ENCODE data around the gene ZNF451.
"Not testable (repeated sequence)": the region's sequence is repeated elsewhere in the genome, so short reads cannot be mapped to it uniquely, and the experiment has no call there.

Gene ZNF451

GRCh38 chr6:57090458-57091067, 575 bp downstream of the ZNF451 start:
- not testable (repeated sequence) for DNase-seq

GRCh38 chr6:57091375-57091774, 1.4 kb downstream of the ZNF451 start:
- DNase-seq: not testable (repeated sequence)

GRCh38 chr6:57094689-57095088, 4.7 kb downstream of the ZNF451 start:
- no peak for DNase-seq

- no peak for DNase-seq
These were observed 7.6 kb downstream of the ZNF451 start for GRCh38 chr6:57097596-57097995.

DNA sequence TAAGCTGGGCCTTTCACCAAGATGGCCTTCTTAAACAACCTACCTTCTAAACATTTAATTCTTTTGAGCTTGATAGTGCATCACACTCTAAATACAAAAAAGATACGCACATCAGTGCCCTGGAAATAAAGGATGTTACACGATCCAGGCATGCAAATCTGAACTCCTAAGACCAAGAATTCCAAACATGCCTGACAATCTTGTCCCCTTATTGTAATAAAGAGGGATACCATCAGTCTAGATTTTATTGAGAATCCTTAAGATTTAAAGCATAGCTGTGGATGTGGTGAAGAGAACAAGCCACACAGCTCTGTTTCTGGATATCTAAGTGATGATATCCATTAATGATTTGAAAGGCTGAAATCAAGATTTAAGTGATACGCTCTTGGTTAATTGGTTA, 13.0 kb downstream of the ZNF451 start:
- no peak for DNase-seq

- no peak for DNase-seq
These were observed 14.3 kb downstream of the ZNF451 start for GRCh38 chr6:57104336-57104735.

DNA sequence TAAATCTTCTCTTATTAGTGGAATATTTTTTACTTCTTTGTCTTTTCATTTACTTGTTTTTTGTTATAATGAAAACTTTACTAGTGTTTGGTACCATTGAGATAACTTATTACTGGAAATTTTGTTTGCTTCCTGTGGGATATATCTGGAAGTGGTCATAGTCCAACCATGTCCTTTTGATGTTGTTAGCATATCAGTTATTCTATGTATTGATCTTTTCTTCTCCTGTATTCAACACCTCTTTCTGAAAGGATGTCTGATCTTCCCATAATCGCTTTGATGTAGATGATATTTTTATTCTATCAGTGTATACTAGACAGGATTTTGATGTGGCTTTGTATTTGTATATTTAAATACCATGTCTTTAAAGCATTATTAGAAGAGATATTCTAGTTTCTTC, 17.0 kb downstream of the ZNF451 start:
- no peak for DNase-seq

- no peak for DNase-seq
These were observed 18.7 kb downstream of the ZNF451 start for GRCh38 chr6:57108691-57109090.

DNA sequence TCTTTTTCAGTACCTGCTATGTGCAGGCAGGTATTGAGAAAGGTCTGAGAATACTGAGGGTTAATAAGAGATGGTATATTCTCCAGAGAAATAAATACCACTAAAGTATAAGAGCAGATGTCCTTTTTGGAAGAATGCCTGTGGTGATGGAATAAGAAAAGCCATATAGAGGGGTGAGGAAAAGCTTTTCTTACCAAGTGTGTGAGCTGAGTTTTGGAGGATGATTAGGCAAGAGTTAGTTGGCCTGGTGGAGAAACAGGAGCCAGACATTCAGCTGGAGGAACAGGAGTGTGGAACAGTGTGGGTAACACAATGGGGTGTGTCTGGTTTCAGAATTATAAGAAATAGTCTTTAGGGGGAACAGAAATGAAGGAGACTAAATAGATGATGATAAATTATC, 19.9 kb downstream of the ZNF451 start:
- DNase-seq: no peak

- DNase-seq: no peak
These were observed 23.1 kb downstream of the ZNF451 start for GRCh38 chr6:57113105-57113504.

DNA sequence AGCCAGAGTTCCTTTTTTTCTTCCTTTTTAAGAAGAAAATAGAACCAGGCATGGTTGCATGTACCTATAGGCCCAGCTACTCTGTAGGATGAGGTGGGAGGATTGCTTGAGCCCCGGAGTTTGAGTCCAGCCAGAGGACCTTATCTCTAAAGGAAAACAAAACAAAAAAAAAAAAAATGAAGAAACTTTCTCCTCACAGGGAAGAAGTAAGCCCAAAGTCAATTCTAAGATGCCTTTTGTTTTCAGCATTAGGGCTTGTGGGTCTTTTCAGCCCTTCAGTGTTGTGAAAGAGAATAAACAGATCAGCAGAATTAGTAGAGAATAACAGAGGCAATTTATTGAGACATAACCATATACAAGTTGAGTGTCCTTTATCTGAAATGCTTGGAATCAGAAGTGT, 26.8 kb downstream of the ZNF451 start:
- no peak for DNase-seq

GRCh38 chr6:57117796-57118195, 27.8 kb downstream of the ZNF451 start:
- no peak for DNase-seq

DNA sequence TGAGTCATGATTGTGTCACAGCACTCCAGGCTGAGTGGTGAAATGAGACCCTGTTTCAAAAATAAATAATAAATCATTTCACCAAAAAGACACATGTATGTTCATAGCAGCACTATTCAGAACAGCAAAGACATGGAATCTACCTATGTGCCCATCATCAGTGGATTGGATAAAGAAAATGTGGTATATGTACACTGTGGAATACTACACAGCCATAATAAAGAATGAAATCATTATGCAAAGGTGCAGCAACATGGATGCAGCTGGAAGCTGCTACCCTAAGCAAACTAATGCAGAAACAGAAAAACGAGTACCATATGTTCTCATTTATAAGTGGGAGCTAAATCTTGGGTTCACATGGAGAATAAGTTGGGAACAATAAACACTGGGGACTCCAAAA, 33.1 kb downstream of the ZNF451 start:
- no peak for DNase-seq

- no peak for DNase-seq
These were observed 37.8 kb downstream of the ZNF451 start for GRCh38 chr6:57127763-57128162.

DNA sequence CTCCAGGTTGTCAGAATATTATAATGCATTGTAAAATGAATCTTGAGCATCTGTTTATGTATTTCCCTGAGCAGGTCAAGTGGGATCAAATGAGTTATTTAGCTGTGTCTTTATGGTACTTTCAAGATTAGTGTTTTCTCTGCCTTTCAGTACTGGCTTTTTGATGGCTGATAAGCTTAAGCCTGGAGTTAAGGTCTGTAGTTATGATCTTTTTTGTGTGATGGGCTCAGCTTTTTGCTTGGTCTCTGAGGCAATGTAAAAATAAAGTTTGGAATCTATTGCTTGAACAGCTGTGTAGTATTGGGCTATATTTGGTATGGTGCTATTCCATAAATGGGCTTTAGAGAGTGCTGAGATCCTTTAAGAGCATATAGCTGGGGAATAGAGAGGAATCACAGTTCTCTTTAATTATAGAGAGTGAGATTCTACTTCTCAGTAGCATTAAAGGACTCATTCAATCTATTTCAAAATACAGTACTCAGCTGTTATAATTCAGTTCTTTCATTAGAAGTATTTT, 40.7 kb downstream of the ZNF451 start:
- DNase-seq: no peak

DNA sequence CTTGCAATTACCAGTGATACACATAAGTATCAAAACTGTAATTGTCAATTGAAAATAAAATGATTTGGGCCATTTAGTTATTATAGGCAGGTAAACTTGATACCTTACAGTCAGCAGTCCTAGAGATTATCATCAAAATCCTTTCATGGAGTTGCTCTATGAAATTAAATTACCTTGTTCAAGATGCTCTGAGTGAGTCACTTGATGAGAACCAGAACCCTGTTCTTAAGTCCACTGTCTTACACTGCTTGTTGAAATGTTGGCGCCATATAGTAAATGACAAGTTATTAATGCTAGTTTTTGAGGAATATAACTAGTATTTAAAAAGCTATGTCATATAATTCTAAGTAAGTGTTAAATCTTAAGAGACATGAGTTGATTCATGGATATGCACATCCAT, 45.0 kb downstream of the ZNF451 start:
- no peak for DNase-seq

DNA sequence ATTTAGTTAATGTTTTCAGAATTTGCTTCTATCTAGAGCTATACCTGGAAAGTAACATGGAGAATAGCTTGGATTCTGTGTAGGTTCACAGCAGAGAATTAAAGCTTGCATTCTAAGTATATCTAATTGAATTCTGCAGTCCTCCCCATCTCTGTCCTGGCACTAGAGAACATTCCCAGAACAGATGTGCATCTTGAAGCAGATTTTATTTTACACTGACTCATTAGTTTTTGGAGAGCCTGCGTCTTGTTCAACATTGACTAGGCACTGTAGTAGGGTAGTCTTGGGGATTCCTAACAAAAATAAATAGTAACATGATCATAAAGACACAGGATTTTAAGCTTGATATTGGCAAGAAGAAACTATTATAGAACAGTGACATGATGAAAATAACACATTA, 45.9 kb downstream of the ZNF451 start:
- DNase-seq: no peak

GRCh38 chr6:57137350-57137749, 47.4 kb downstream of the ZNF451 start:
- no peak for DNase-seq

- DNase-seq: no peak
These were observed 48.0 kb downstream of the ZNF451 start for GRCh38 chr6:57138026-57138425.

DNA sequence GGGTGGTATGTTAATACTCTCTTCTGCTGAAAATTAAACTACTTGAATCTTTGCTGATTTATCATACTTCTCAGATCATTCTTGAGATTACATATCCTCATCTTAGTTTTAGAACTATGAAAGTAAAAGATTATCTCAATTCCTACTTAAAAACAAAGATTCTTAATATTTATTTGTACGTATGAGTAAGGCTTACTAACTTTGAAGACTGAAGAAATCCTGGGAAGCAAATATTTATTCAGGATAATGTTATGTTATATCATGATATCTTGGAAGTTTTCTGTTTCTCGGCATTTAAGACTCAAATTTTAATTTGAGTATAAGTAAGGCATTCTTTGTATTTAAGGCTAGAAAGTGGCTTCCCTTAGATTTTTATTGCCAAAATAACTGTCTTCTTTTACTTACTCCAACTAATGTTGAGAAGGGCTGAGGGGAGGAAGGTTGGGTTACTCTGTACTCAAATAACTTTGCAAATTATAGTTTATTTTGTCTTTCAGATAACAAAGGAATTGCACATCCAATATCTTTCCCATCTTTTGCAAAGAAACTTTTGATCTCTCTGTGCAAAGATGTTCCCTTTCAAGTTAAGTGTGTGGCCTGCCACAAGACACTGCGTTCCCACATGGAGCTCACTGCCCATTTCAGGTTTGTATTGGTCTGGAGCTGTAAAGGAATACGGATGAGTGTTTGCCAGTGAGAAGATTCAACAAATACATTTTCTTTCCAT, 51.6 kb downstream of the ZNF451 start:
- no peak for DNase-seq

- no peak for DNase-seq
These were observed 52.2 kb downstream of the ZNF451 start for GRCh38 chr6:57142178-57142525.

DNA sequence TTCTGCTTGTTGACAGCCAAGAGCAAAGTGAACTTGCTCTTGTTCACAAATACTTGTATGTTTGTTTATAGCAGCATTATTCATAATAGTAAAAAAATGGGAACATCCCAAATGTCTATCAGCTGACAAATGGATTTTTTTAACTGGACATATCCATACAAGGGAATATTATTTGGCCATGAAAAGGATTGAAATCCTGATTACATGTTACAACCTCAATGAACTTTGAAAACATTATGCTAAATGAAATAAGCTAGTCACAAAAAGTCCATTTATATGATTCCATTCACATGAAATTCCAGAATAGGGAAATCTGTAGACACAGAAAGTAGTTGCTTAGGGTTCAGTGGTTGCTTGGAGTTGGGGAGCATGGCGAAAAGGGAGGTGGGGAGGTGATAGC, 53.7 kb downstream of the ZNF451 start:
- no peak for DNase-seq

DNA sequence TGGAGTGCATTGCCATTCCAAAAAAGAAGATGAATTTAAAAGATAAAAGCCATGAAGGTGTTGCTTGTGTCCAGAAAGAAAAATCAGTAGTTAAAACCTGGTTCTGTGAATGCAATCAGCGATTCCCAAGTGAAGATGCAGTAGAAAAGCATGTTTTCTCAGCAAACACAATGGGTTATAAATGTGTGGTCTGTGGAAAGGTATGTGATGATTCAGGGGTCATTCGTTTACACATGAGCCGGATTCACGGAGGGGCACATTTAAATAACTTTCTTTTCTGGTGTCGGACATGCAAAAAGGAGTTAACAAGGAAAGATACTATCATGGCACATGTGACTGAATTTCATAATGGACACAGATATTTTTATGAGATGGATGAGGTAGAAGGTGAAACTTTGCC, 57.4 kb downstream of the ZNF451 start:
- no peak for DNase-seq

Data from right kidney (tissue), 1 donor.